Testis (tissue), 3 donors: ENCODE measurements around the gene PCDHGC4. TPM values are rescaled to one million over a fixed set of nuclear protein-coding genes. Genes with fewer than 3 reads are reported as not detected.

ENCODE experiments used
- DNase-seq: peaks from one replicate; pipeline ENCODE4 v3.0.0-alpha.2; 2019
- H3K27ac ChIP-seq, 2 donors: fragments of 200-600 bp; sonication (generic); one replicate each; pipeline ENCODE4 v1.5.1; 2019
- H3K27me3 ChIP-seq: fragments of 200-600 bp; sonication (generic); one replicate; pipeline ENCODE4 v1.5.1; 2019
- H3K36me3 ChIP-seq: fragments of 200-600 bp; sonication (generic); one replicate; pipeline ENCODE4 v1.5.1; 2017; ENCODE audit warnings: low read depth; ENCODE audit errors: missing control alignments
- H3K4me1 ChIP-seq: fragments of 200-600 bp; sonication (generic); one replicate; pipeline ENCODE4 v1.5.1; 2019
- H3K4me3 ChIP-seq, 2 donors: fragments of 200-600 bp; sonication (generic); one replicate each; pipeline ENCODE4 v1.5.1; 2017 to 2019
- H3K9me3 ChIP-seq: fragments of 200-600 bp; sonication (generic); one replicate; pipeline ENCODE4 v1.5.1; 2017
- CTCF ChIP-seq, 3 experiments: fragments of 450-650 bp in 2 of 3; fragments of 200-600 bp in 1 of 3; sonication (generic) in 1 of 3; IDR thresholded peaks; one replicate each; pipeline ENCODE4 v1.5.1; 2016 to 2019; ENCODE audit warnings: antibody characterized with exemption in 3 of 3, mild to moderate bottlenecking in 2 of 3, moderate library complexity in 1 of 3
- POLR2A ChIP-seq: fragments of 450-650 bp; IDR thresholded peaks from one replicate; pipeline ENCODE4 v1.6.1; 2017; ENCODE audit warnings: antibody characterized with exemption, mild to moderate bottlenecking, moderate library complexity
- WGBS, 2 donors: methylation state at CpG; one replicate each; pipeline ENCODE4 v1.1.5; 2018; 5-methylcytosine and 5-hydroxymethylcytosine counted together
- intact Hi-C: fragments of 100-400 bp; cut with DNase I; formaldehyde crosslinking; loops from one replicate; pipeline ENCODE4 v1.15.1; 2023; ENCODE audit warnings: low total_unique reads
- polyA plus RNA-seq: library from polyadenylated mRNA; stranded (reverse); fragments of 350-450 nt; fragmentation: Illumina TruSeq; extraction: RNeasy Lipid Tissue Mini Kit (QIAGEN cat#74804); gene quantifications from one replicate; pipeline ENCODE4 v1.2.3, GENCODE V29; 2014; ENCODE audit warnings: low read depth, low replicate concordance; ENCODE audit not compliant: insufficient read depth
- total RNA-seq, 2 donors: library from RNA; depleted of rRNA; stranded (reverse); fragments of >200 nt; gene quantifications; one replicate each; pipeline ENCODE4 v1.2.3, GENCODE V29; 2016

The PCDHGC4 gene
- total and polyA plus RNA-seq, 3 donors from 2014 or later: 0.57 to 6.1 (median 6.1) TPM

DNA sequence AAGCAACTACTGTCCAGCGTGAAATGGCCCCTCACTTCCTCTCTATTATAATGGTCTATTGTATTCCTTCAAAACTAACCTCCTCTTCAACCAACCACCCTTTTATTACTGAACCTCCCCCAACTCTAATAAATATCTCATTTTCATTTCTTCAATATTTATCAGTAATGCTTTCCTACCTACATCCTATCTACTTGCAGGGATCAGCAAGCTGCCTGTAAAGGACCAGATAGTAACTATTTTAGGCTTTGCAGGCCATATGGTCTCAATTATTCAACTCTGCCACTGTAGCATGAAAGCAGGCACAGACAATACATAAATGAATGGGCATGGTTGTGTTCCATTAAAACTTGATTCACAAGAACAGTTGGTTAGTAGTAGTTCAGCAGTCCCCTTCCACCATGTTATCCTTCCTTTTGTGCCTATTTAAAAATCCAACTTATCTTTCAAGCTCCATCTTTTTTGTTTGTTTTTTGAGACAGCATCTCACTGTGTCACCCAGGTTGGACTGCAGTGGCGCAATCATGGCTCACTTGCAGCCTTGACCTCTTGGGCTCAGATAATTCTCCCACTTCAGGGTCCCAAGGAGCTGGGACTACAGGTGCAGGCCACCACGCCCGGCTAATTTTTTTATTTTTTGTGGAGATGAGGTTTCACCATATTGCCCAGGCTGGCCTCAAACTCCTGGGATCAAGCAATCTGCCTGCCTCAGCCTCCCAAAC, 49.8 kb downstream of the PCDHGC4 start:
- Histone ChIP-seq H3K27ac (no peak overlapping the region), H3K27me3 (no peaks in the 10 kb centered on the region), H3K4me3 (no peak overlapping the region), H3K9me3 (no peaks in the 10 kb centered on the region), H3K36me3 (no peaks in the 10 kb centered on the region), H3K4me1 (peaks cover 7% of the 10 kb centered on the region)
- DNase-seq: no peak
- WGBS, 2 donors: 89 to 92% methylated on average over 4 of the region's 4 CpGs
- TF ChIP-seq CTCF (IDR thresholded peaks at IDR 0.05) (no peak), POLR2A (no peak)
- intact Hi-C loops: no loop called here

Other genes starting within 250 kb of the PCDHGC4 start
- 10 to 100 TPM; 22.1 to 27.6 TPM for gene PCDHB15, start 239.6 kb upstream of the PCDHGC4 start, total RNA-seq
- 10.3 TPM for gene PCDHB15, start 239.6 kb upstream of the PCDHGC4 start, polyA plus RNA-seq
- 1 to 10 TPM; 4.0 to 4.4 TPM for gene SLC25A2, start 181.0 kb upstream of the PCDHGC4 start, total RNA-seq
- 15.9 TPM for gene SLC25A2, start 181.0 kb upstream of the PCDHGC4 start, polyA plus RNA-seq
- gene TAF7, start 164.2 kb upstream of the PCDHGC4 start, total RNA-seq: 100 to 1,000 TPM; 112 to 131 TPM
- gene TAF7, start 164.2 kb upstream of the PCDHGC4 start, polyA plus RNA-seq: 137 TPM
- gene PCDHGA1, start 154.5 kb upstream of the PCDHGC4 start, total RNA-seq: 10 to 100 TPM in 1 of 2 donors, 1 to 10 TPM in 1; 8.7 to 13.1 TPM
- 1.6 TPM for gene PCDHGA1, start 154.5 kb upstream of the PCDHGC4 start, polyA plus RNA-seq
- gene PCDHGA2, start 146.3 kb upstream of the PCDHGC4 start, total RNA-seq: 10 to 100 TPM; 19.4 to 31.0 TPM
- gene PCDHGA2, start 146.3 kb upstream of the PCDHGC4 start, polyA plus RNA-seq: 5.6 TPM
- gene PCDHGA3, start 141.2 kb upstream of the PCDHGC4 start, total RNA-seq: 10 to 100 TPM; 19.3 to 31.8 TPM
- gene PCDHGA3, start 141.2 kb upstream of the PCDHGC4 start, polyA plus RNA-seq: 4.4 TPM
- 10 to 100 TPM; 12.5 to 16.4 TPM for gene PCDHGB1, start 134.9 kb upstream of the PCDHGC4 start, total RNA-seq
- gene PCDHGB1, start 134.9 kb upstream of the PCDHGC4 start, polyA plus RNA-seq: 0.92 TPM
- 10 to 100 TPM; 14.2 to 21.0 TPM for gene PCDHGA4, start 130.0 kb upstream of the PCDHGC4 start, total RNA-seq
- 1.9 TPM for gene PCDHGA4, start 130.0 kb upstream of the PCDHGC4 start, polyA plus RNA-seq
- gene PCDHGB2, start 125.0 kb upstream of the PCDHGC4 start, total RNA-seq: 10 to 100 TPM; 16.6 to 20.4 TPM
- gene PCDHGB2, start 125.0 kb upstream of the PCDHGC4 start, polyA plus RNA-seq: 1.5 TPM
- 10 to 100 TPM in 1 of 2 donors, 1 to 10 TPM in 1; 9.4 to 12.2 TPM for gene PCDHGA5, start 120.9 kb upstream of the PCDHGC4 start, total RNA-seq
- gene PCDHGA5, start 120.9 kb upstream of the PCDHGC4 start, polyA plus RNA-seq: 1.5 TPM
- 10 to 100 TPM; 11.3 to 17.1 TPM for gene PCDHGB3, start 114.8 kb upstream of the PCDHGC4 start, total RNA-seq
- 0.74 TPM for gene PCDHGB3, start 114.8 kb upstream of the PCDHGC4 start, polyA plus RNA-seq
- 10 to 100 TPM in 1 of 2 donors, 1 to 10 TPM in 1; 9.7 to 13.4 TPM for gene PCDHGA6, start 111.1 kb upstream of the PCDHGC4 start, total RNA-seq
- 1.8 TPM for gene PCDHGA6, start 111.1 kb upstream of the PCDHGC4 start, polyA plus RNA-seq
- 10 to 100 TPM; 11.1 to 12.7 TPM for gene PCDHGA7, start 102.3 kb upstream of the PCDHGC4 start, total RNA-seq
- gene PCDHGA7, start 102.3 kb upstream of the PCDHGC4 start, polyA plus RNA-seq: 1.6 TPM
- gene PCDHGB4, start 97.3 kb upstream of the PCDHGC4 start, total RNA-seq: 10 to 100 TPM; 11.3 to 13.3 TPM
- gene PCDHGB4, start 97.3 kb upstream of the PCDHGC4 start, polyA plus RNA-seq: 1.0 TPM
- 1 to 10 TPM; 8.2 TPM for gene PCDHGA8, start 92.4 kb upstream of the PCDHGC4 start, total RNA-seq
- gene PCDHGA8, start 92.4 kb upstream of the PCDHGC4 start, polyA plus RNA-seq: 0.15 TPM
- 10 to 100 TPM; 28.3 to 36.4 TPM for gene PCDHGB5, start 87.1 kb upstream of the PCDHGC4 start, total RNA-seq
- gene PCDHGB5, start 87.1 kb upstream of the PCDHGC4 start, polyA plus RNA-seq: 4.5 TPM
- gene PCDHGA9, start 82.3 kb upstream of the PCDHGC4 start, total RNA-seq: 10 to 100 TPM; 13.0 to 13.1 TPM
- 1.1 TPM for gene PCDHGA9, start 82.3 kb upstream of the PCDHGC4 start, polyA plus RNA-seq
- 10 to 100 TPM in 1 of 2 donors, 1 to 10 TPM in 1; 9.9 to 12.6 TPM for gene PCDHGB6, start 77.0 kb upstream of the PCDHGC4 start, total RNA-seq
- 2.1 TPM for gene PCDHGB6, start 77.0 kb upstream of the PCDHGC4 start, polyA plus RNA-seq
- gene PCDHGA10, start 72.0 kb upstream of the PCDHGC4 start, total RNA-seq: 10 to 100 TPM; 11.3 to 11.7 TPM
- gene PCDHGA10, start 72.0 kb upstream of the PCDHGC4 start, polyA plus RNA-seq: 1.2 TPM
- gene PCDHGB7, start 67.4 kb upstream of the PCDHGC4 start, total RNA-seq: 10 to 100 TPM; 15.3 to 18.1 TPM
- 6.6 TPM for gene PCDHGB7, start 67.4 kb upstream of the PCDHGC4 start, polyA plus RNA-seq
- 1 to 10 TPM; 8.4 to 9.1 TPM for gene PCDHGA11, start 64.0 kb upstream of the PCDHGC4 start, total RNA-seq
- gene PCDHGA11, start 64.0 kb upstream of the PCDHGC4 start, polyA plus RNA-seq: 0.83 TPM
- gene PCDHGA12, start 54.5 kb upstream of the PCDHGC4 start, total RNA-seq: 10 to 100 TPM; 10.3 to 11.3 TPM
- 2.7 TPM for gene PCDHGA12, start 54.5 kb upstream of the PCDHGC4 start, polyA plus RNA-seq
- gene PCDHGC3, start 9.1 kb upstream of the PCDHGC4 start, total RNA-seq: 10 to 100 TPM; 14.5 to 29.4 TPM
- gene PCDHGC3, start 9.1 kb upstream of the PCDHGC4 start, polyA plus RNA-seq: 61.1 TPM
- 1 to 10 TPM; 4.9 to 5.4 TPM for gene PCDHGC5, start 4.1 kb downstream of the PCDHGC4 start, total RNA-seq
- 0.50 TPM for gene PCDHGC5, start 4.1 kb downstream of the PCDHGC4 start, polyA plus RNA-seq
- 10 to 100 TPM; 53.7 to 58.2 TPM for gene DIAPH1, start 134.0 kb downstream of the PCDHGC4 start, total RNA-seq
- gene DIAPH1, start 134.0 kb downstream of the PCDHGC4 start, polyA plus RNA-seq: 77.5 TPM
- gene HDAC3, start 151.8 kb downstream of the PCDHGC4 start, total RNA-seq: 10 to 100 TPM; 63.9 to 76.5 TPM
- 57.3 TPM for gene HDAC3, start 151.8 kb downstream of the PCDHGC4 start, polyA plus RNA-seq
- gene RELL2, start 152.0 kb downstream of the PCDHGC4 start, total RNA-seq: 10 to 100 TPM; 11.3 to 17.0 TPM
- 8.6 TPM for gene RELL2, start 152.0 kb downstream of the PCDHGC4 start, polyA plus RNA-seq
- gene FCHSD1, start 166.4 kb downstream of the PCDHGC4 start, total RNA-seq: 10 to 100 TPM; 19.3 to 21.3 TPM
- 12.9 TPM for gene FCHSD1, start 166.4 kb downstream of the PCDHGC4 start, polyA plus RNA-seq
- gene ARAP3, start 197.2 kb downstream of the PCDHGC4 start, total RNA-seq: 1 to 10 TPM; 4.0 to 4.1 TPM
- 4.8 TPM for gene ARAP3, start 197.2 kb downstream of the PCDHGC4 start, polyA plus RNA-seq